ENCODE results near the gene MARK2.

The MARK2 gene

DNA sequence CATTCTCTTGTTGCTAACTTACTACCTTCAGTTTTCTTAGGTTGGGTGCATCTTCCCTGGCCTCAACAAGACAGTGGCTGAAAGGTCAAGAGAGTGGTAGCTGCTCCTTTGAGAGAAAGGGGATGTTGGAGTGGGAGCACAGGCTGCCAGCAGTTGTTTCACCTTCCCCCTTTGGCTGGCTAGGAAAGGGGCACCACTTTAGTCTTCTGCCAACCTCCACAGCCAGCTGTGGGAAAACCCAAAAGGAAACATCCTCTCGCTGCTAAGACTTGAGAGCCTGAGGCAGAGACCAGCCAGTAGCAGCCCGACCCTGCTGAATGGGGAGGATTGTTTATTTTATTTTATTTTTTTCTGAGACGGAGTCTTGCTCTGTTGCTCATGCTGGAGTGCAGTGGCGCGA, 34.4 kb downstream of the MARK2 start:
- H3K9ac ChIP-seq (ENCODE audit: insufficient read length, low read depth), result peak overlapping the region; percentile 5
- no peaks in the 10 kb centered on the region for H3K27me3 ChIP-seq (ENCODE audit: insufficient read depth, insufficient read length)
- no peak overlapping the region for H3K4me3 ChIP-seq (ENCODE audit: insufficient read length, low read depth)
- H3K9me3 ChIP-seq (ENCODE audit: insufficient read depth, low read length), result no peaks in the 10 kb centered on the region
- H3K36me3 ChIP-seq (ENCODE audit: insufficient read depth, insufficient read length, low read length), result peaks cover 27% of the 10 kb centered on the region
- H3K4me1 ChIP-seq (ENCODE audit: insufficient read depth, insufficient read length), result peaks cover 13% of the 10 kb centered on the region
- no peak for DNase-seq (ENCODE audit: low read depth, low spot score)
- no peak for TF ChIP-seq YY1 (IDR thresholded peaks at IDR 0.05; ENCODE audit: insufficient read depth, insufficient read length)
- TF ChIP-seq ZNF274 (IDR thresholded peaks at IDR 0.05; ENCODE audit: low read depth, low read length), result no peak
- TF ChIP-seq SUZ12 (IDR thresholded peaks at IDR 0.05; ENCODE audit: extremely low read depth, insufficient read depth, insufficient read length), result no peak

DNA sequence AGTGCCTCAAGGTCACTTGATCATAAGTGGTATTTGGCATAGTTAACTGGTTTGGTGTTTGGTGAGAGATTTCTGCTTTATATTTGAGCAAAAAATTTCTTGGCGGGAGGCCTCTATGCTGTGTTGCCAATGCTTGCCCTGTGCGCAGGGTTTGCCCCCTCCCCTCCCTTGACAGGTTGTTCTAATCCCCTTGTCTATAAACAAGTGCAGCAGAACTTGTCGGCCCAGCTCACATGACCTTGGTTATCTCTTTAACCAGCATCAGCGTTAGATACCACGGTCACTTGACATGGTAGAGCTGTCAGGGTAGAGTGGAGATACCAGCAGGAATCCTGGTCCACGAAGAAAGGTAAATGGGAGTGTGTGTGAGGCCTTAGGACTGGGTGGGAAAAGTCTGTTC, 35.6 kb downstream of the MARK2 start:
- Histone ChIP-seq H3K4me3 (ENCODE audit: insufficient read length, low read depth) (no peak overlapping the region), H3K9ac (ENCODE audit: insufficient read length, low read depth) (no peak overlapping the region), H3K27me3 (ENCODE audit: insufficient read depth, insufficient read length) (no peaks in the 10 kb centered on the region), H3K4me1 (ENCODE audit: insufficient read depth, insufficient read length) (peaks cover 14% of the 10 kb centered on the region), H3K36me3 (ENCODE audit: insufficient read depth, insufficient read length, low read length) (peaks cover 21% of the 10 kb centered on the region), H3K9me3 (ENCODE audit: insufficient read depth, low read length) (no peaks in the 10 kb centered on the region)
- DNase-seq (ENCODE audit: low read depth, low spot score), result no peak
- no peak for TF ChIP-seq SUZ12 (IDR thresholded peaks at IDR 0.05; ENCODE audit: extremely low read depth, insufficient read depth, insufficient read length)
- TF ChIP-seq YY1 (IDR thresholded peaks at IDR 0.05; ENCODE audit: insufficient read depth, insufficient read length), result no peak
- no peak for TF ChIP-seq ZNF274 (IDR thresholded peaks at IDR 0.05; ENCODE audit: low read depth, low read length)

DNA sequence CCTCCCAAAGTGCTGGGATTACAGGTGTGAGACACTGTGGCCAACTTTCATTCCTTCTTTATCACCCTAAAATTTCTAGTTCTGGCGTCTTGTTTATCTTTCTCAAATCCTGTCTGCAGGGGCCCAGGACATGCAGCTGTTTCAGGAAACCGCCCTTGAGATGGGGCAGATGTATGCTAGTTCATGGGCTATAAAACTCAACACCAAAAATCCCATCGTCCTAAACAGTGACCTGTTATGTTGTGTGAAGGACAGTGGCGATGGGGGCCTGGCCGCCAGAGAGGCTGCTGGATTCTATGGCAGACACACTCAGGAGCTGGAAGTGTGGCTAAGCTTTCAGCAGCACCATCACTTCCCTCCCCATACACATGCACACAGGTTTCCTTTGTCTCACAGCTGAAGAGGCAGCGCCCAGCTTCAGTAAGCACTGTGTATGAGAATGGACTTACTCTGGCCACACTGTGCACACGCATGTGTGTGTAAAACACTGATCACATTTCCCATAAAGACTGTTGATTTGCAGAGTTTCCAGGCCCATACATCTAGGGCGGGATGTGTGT, 36.7 kb downstream of the MARK2 start:
- H3K27me3 ChIP-seq (ENCODE audit: insufficient read depth, insufficient read length), result no peaks in the 10 kb centered on the region
- TF ChIP-seq YY1 (IDR thresholded peaks at IDR 0.05; ENCODE audit: insufficient read depth, insufficient read length) (no peak), ZNF274 (IDR thresholded peaks at IDR 0.05; ENCODE audit: low read depth, low read length) (no peak), SUZ12 (IDR thresholded peaks at IDR 0.05; ENCODE audit: extremely low read depth, insufficient read depth, insufficient read length) (no peak)
- no peak overlapping the region for H3K4me3 ChIP-seq (ENCODE audit: insufficient read length, low read depth)
- peaks cover 14% of the 10 kb centered on the region for H3K4me1 ChIP-seq (ENCODE audit: insufficient read depth, insufficient read length)
- H3K36me3 ChIP-seq (ENCODE audit: insufficient read depth, insufficient read length, low read length), result peaks cover 18% of the 10 kb centered on the region
- no peak overlapping the region for H3K9ac ChIP-seq (ENCODE audit: insufficient read length, low read depth)
- DNase-seq (ENCODE audit: low read depth, low spot score), result no peak
- H3K9me3 ChIP-seq (ENCODE audit: insufficient read depth, low read length), result no peaks in the 10 kb centered on the region

DNA sequence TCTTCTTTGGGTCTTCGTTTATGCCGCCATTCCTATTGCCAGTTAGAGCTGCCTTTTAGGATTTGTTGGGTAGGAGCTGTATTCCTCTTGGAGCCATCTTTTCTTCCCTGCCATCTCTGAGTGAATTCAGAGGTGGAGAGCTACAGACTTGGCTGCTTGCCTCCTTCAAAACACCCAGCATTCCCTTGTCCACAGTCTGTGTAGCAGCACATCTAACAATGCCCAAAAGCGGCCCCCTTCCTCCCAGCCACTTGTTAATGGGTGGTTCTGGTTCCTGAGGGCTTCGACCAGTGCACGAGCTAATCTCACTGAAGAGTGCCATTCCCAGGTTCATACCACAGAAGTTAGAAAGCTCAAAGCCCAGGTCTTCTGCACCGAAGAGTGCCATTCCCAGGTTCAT, 37.7 kb downstream of the MARK2 start:
- TF ChIP-seq SUZ12 (IDR thresholded peaks at IDR 0.05; ENCODE audit: extremely low read depth, insufficient read depth, insufficient read length), result no peak
- no peak for TF ChIP-seq ZNF274 (IDR thresholded peaks at IDR 0.05; ENCODE audit: low read depth, low read length)
- TF ChIP-seq YY1 (IDR thresholded peaks at IDR 0.05; ENCODE audit: insufficient read depth, insufficient read length), result no peak
- Histone ChIP-seq H3K27me3 (ENCODE audit: insufficient read depth, insufficient read length) (no peaks in the 10 kb centered on the region), H3K36me3 (ENCODE audit: insufficient read depth, insufficient read length, low read length) (peaks cover 18% of the 10 kb centered on the region), H3K9me3 (ENCODE audit: insufficient read depth, low read length) (no peaks in the 10 kb centered on the region), H3K4me1 (ENCODE audit: insufficient read depth, insufficient read length) (peaks cover 14% of the 10 kb centered on the region), H3K9ac (ENCODE audit: insufficient read length, low read depth) (no peak overlapping the region), H3K4me3 (ENCODE audit: insufficient read length, low read depth) (no peak overlapping the region)
- DNase-seq (ENCODE audit: low read depth, low spot score), result no peak

DNA sequence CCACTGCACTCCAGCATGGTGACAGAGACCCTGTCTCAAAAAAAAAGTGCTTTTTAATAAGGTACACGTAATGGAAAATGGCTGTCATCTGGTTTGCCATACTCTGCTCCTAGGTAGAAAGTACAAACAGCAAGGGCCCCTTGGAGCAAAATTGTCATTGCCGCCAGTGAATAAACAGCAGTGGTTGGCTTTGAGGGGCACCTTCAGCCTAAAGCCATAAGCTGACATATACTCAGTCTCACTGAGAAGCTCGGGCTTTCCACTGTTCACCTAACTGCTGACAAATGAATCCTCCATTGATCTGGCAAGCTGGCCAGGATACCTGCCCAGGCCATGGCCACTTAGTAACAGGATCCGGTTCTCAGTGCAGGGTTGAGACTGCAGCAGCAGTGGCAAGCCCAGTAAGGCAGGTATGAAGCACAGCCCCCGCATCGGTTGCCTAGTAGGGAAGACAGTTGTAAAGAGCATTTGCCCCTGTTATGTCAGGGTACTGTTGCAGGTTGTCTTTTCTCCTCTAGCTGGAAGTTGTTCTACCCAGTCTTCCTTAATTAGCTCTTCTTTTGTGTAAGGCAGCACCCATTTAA, 38.8 kb downstream of the MARK2 start:
- H3K4me1 ChIP-seq (ENCODE audit: insufficient read depth, insufficient read length), result peaks cover 9% of the 10 kb centered on the region
- no peaks in the 10 kb centered on the region for H3K9me3 ChIP-seq (ENCODE audit: insufficient read depth, low read length)
- H3K27me3 ChIP-seq (ENCODE audit: insufficient read depth, insufficient read length), result no peaks in the 10 kb centered on the region
- H3K9ac ChIP-seq (ENCODE audit: insufficient read length, low read depth), result no peak overlapping the region
- no peak for DNase-seq (ENCODE audit: low read depth, low spot score)
- H3K36me3 ChIP-seq (ENCODE audit: insufficient read depth, insufficient read length, low read length), result peaks cover 21% of the 10 kb centered on the region
- no peak for TF ChIP-seq SUZ12 (IDR thresholded peaks at IDR 0.05; ENCODE audit: extremely low read depth, insufficient read depth, insufficient read length)
- H3K4me3 ChIP-seq (ENCODE audit: insufficient read length, low read depth), result no peak overlapping the region

DNA sequence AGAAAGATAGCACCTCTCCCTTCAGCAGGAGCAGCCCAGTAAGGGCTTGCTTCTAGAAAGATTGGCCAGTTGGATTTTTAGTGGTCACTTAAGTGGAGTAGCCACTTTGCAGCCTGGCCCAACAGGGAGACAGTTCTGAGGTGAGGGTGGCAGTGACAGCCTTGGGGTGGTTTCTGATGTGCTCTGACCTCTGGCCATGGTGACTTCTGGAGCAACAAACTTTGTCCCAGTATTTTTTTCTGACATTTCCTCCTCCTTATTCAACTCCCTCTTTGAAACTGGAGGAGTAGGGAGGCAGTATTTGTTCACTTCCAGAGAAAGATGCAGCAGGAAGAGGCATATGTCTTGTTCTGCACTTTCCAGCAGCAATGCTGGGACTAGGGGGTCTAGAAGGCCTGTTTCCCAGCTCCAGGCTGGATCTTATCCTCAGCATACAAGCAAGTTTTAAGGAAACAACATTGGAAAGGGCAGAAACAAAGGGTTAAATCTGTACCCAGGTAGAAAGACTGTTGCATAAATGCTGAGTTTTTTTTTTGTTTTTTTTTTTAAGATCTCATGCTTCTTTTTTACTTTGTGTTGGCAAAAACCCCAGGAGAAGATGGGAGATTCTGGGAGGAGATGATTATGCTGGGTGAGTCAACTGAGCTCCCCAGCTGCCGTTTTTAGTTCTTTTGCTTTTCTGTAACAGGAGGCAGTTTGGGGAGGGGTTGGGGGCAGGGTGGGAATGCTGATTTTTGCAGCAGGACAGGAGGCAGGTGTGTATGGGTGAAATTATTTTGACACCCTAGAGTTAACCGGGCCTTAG, 40.9 kb downstream of the MARK2 start:
- no peak for DNase-seq (ENCODE audit: low read depth, low spot score)
- H3K9me3 ChIP-seq (ENCODE audit: insufficient read depth, low read length), result no peaks in the 10 kb centered on the region
- no peak overlapping the region for H3K4me3 ChIP-seq (ENCODE audit: insufficient read length, low read depth)
- H3K36me3 ChIP-seq (ENCODE audit: insufficient read depth, insufficient read length, low read length), result peaks cover 12% of the 10 kb centered on the region
- TF ChIP-seq SUZ12 (IDR thresholded peaks at IDR 0.05; ENCODE audit: extremely low read depth, insufficient read depth, insufficient read length) (no peak), ZNF274 (IDR thresholded peaks at IDR 0.05; ENCODE audit: low read depth, low read length) (no peak), YY1 (IDR thresholded peaks at IDR 0.05; ENCODE audit: insufficient read depth, insufficient read length) (no peak)
- no peaks in the 10 kb centered on the region for H3K27me3 ChIP-seq (ENCODE audit: insufficient read depth, insufficient read length)
- peak overlapping the region; percentile 45 for H3K9ac ChIP-seq (ENCODE audit: insufficient read length, low read depth)
- peaks cover 20% of the 10 kb centered on the region for H3K4me1 ChIP-seq (ENCODE audit: insufficient read depth, insufficient read length)

DNA sequence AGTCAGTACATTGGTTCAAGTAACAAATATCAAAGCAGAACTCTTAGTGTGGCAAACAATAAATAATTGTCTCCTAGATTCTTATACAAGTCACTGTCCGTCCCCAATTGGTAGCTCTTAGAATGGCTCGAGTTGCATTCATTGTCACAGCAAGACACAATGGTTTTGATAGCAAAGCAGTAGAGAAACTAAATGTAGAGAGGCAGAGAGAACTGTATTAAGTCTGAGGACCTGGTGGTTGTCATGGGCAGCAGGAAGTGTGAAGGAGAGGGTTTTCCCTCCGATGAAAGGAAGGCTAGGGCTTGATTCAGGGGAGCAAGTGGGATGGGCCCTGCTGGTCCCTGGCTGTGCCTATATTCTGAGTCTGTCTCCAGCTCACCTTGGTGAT, 41.5 kb downstream of the MARK2 start:
- TF ChIP-seq ZNF274 (IDR thresholded peaks at IDR 0.05; ENCODE audit: low read depth, low read length), result no peak
- no peak for TF ChIP-seq YY1 (IDR thresholded peaks at IDR 0.05; ENCODE audit: insufficient read depth, insufficient read length)
- TF ChIP-seq SUZ12 (IDR thresholded peaks at IDR 0.05; ENCODE audit: extremely low read depth, insufficient read depth, insufficient read length), result no peak
- H3K9me3 ChIP-seq (ENCODE audit: insufficient read depth, low read length), result no peaks in the 10 kb centered on the region
- H3K9ac ChIP-seq (ENCODE audit: insufficient read length, low read depth), result no peak overlapping the region
- no peaks in the 10 kb centered on the region for H3K27me3 ChIP-seq (ENCODE audit: insufficient read depth, insufficient read length)
- peaks cover 9% of the 10 kb centered on the region for H3K36me3 ChIP-seq (ENCODE audit: insufficient read depth, insufficient read length, low read length)
- H3K4me3 ChIP-seq (ENCODE audit: insufficient read length, low read depth), result no peak overlapping the region
- H3K4me1 ChIP-seq (ENCODE audit: insufficient read depth, insufficient read length), result peaks cover 20% of the 10 kb centered on the region
- no peak for DNase-seq (ENCODE audit: low read depth, low spot score)

Data from NT2/D1 (cell line).